Body of pancreas (tissue), 4 donors: ENCODE data around the gene ALLC.

Experiments
- CTCF ChIP-seq, 7 experiments: fragments of 450-650 bp in 4 of 7; fragments of 200-600 bp in 3 of 7; sonication (generic) in 3 of 7; IDR thresholded peaks; one replicate each; pipeline ENCODE4 v1.5.1; 2016 to 2019; ENCODE audit warnings: antibody characterized with exemption in 7 of 7
- POLR2A ChIP-seq, 3 donors: fragments of 450-650 bp; IDR thresholded peaks; one replicate each; pipeline ENCODE4 v1.6.1; 2016; ENCODE audit warnings: antibody characterized with exemption in 3 of 3, mild to moderate bottlenecking in 2 of 3

DNA sequence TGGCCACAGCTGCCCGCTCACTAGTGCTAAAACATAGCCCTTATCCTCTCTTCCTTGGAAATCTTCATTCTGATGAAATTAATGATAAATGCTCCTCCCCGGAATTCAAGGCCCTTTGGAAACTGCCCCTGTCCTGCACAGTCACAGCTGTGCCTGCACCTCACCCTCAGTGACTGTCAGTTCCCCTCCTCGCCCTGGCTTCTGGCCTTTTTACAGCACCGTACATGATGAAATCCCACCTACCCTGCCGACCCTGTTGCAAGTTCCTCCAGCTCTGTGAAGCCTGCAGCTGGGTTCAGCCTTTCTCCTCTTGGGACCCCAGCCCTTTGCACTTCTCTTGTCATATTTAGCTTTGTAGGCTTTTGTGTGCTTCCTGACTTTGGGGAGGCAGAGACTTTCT, 93.8 kb downstream of the ALLC start:
- TF ChIP-seq POLR2A (IDR thresholded peaks at IDR 0.05) (no peak), CTCF (IDR thresholded peaks at IDR 0.05) (no peak)
